ENCODE results near the gene HOXA1.

HOXA1 gene

GRCh38 chr7:27131390-27131819 is 35.6 kb upstream of the HOXA1 start:
- no peak for DNase-seq

- DNase-seq: no peak
Measured at GRCh38 chr7:27130540-27131389, 35.0 kb upstream of the HOXA1 start, which contains the start of gene HOXA4. Gene HOXA4, minus strand, starts transcription at chr7:27130757. Its CDS starts 24 bp downstream, at chr7:27130733.

- no peak for DNase-seq
Measured at GRCh38 chr7:27129729-27130539, 34.1 kb upstream of the HOXA1 start.

GRCh38 chr7:27128776-27129728 is 33.3 kb upstream of the HOXA1 start:
- DNase-seq: no peak

- DNase-seq: no peak
Measured at GRCh38 chr7:27128034-27128433, 32.2 kb upstream of the HOXA1 start.

GRCh38 chr7:27126596-27127327 is 31.0 kb upstream of the HOXA1 start:
- no peak for DNase-seq

- no peak for DNase-seq
Measured at GRCh38 chr7:27125986-27126394, 30.2 kb upstream of the HOXA1 start.

GRCh38 chr7:27124902-27125689 is 29.3 kb upstream of the HOXA1 start:
- DNase-seq: no peak

GRCh38 chr7:27124096-27124901 is 28.5 kb upstream of the HOXA1 start:
- no peak for DNase-seq

GRCh38 chr7:27123477-27124053 is 27.8 kb upstream of the HOXA1 start:
- no peak for DNase-seq

- DNase-seq: no peak
Measured at GRCh38 chr7:27123007-27123476, 27.2 kb upstream of the HOXA1 start.

- no peak for DNase-seq
Measured at GRCh38 chr7:27122077-27122910, 26.5 kb upstream of the HOXA1 start.

GRCh38 chr7:27121684-27122076 is 25.9 kb upstream of the HOXA1 start:
- no peak for DNase-seq

- no peak for DNase-seq
Measured at GRCh38 chr7:27119412-27119911, 23.7 kb upstream of the HOXA1 start.

GRCh38 chr7:27118580-27118979 is 22.8 kb upstream of the HOXA1 start:
- no peak for DNase-seq

GRCh38 chr7:27117887-27118491 is 22.2 kb upstream of the HOXA1 start:
- DNase-seq: no peak

- no peak for DNase-seq
Measured at GRCh38 chr7:27116962-27117886, 21.4 kb upstream of the HOXA1 start.

Measured in SHP77 treated with DMSO at 0.1 percent for 48 hours (cell line).